Heart left ventricle (tissue), 16 donors: ENCODE results near the gene HOXC10. TPM values are rescaled to one million over a fixed set of nuclear protein-coding genes. Genes with fewer than 3 reads are reported as not detected.

Source experiments
- ATAC-seq, 4 donors: fragments of 200-7000 bp; cut with Tn5 transposase; one replicate each; pipeline ENCODE4 v1.9.1; 2020 to 2022; ENCODE audit warnings: moderate library complexity in 4 of 4, mild to moderate bottlenecking in 3 of 4, moderate number of reproducible peaks in 1 of 4
- DNase-seq, 5 donors: peaks; one replicate each; pipeline ENCODE4 v3.0.0-alpha.2; 2020
- H3K27ac ChIP-seq, 12 donors: fragments of 200-600 bp; sonication (generic) in 4 of 12; one replicate each; pipeline versions ENCODE4 v1.5.0 to v1.8.0; 2016 to 2022; ENCODE audit warnings: mild to moderate bottlenecking in 2 of 12
- H3K27me3 ChIP-seq, 9 donors: fragments of 200-600 bp; sonication (generic) in 2 of 9; one replicate each; pipeline versions ENCODE4 v1.5.1 to v1.8.0; 2016 to 2022; ENCODE audit warnings: mild to moderate bottlenecking in 3 of 9
- H3K36me3 ChIP-seq, 9 donors: fragments of 200-600 bp; sonication (generic) in 2 of 9; one replicate each; pipeline versions ENCODE4 v1.5.0 to v1.8.0; 2018 to 2022; ENCODE audit warnings: mild to moderate bottlenecking in 2 of 9
- H3K4me1 ChIP-seq, 12 donors: fragments of 200-600 bp; sonication (generic) in 4 of 12; one replicate each; pipeline versions ENCODE4 v1.5.0 to v1.8.0; 2016 to 2022; ENCODE audit warnings: mild to moderate bottlenecking in 3 of 12
- H3K4me3 ChIP-seq, 12 donors: fragments of 200-600 bp; sonication (generic) in 4 of 12; one replicate each; pipeline versions ENCODE4 v1.5.0 to v1.8.0; 2017 to 2022; ENCODE audit warnings: mild to moderate bottlenecking in 9 of 12, moderate library complexity in 4 of 12
- H3K9me3 ChIP-seq, 12 donors: fragments of 200-600 bp; sonication (generic) in 4 of 12; one replicate each; pipeline versions ENCODE4 v1.5.0 to v1.8.0; 2016 to 2022; ENCODE audit warnings: mild to moderate bottlenecking in 1 of 12
- POLR2A ChIP-seq, 2 donors: fragments of 450-650 bp; IDR thresholded peaks; one replicate each; pipeline ENCODE4 v1.6.1; 2017; ENCODE audit warnings: antibody characterized with exemption in 2 of 2, mild to moderate bottlenecking in 2 of 2, moderate library complexity in 2 of 2
- WGBS, 4 donors: extraction: QIAGEN DNeasy Blood & Tissue Kit in 2 of 4; methylation state at CpG; one replicate each; pipeline versions ENCODE4 v1.1.5 to v1.1.7; 2013 to 2018; 5-methylcytosine and 5-hydroxymethylcytosine counted together
- intact Hi-C, 10 donors: fragments of 100-400 bp; cut with DNase I; formaldehyde crosslinking; loops; one replicate each; pipeline versions ENCODE4 v1.11.1 to v1.14.2; 2022
- polyA plus RNA-seq, 2 donors: library from polyadenylated mRNA; stranded (reverse); fragments of 200-250 nt; gene quantifications; one replicate each; pipeline ENCODE4 v1.2.3, GENCODE V29; 2013
- total RNA-seq, 9 donors: library from RNA; depleted of rRNA in 2 of 9; stranded (reverse); fragments of >200 nt in 2 of 9; fragmentation: NEBNext Ultra II Directional in 3 of 9; extraction: Animal tissue kit (Norgen Biotek cat#: 25700) in 3 of 9; gene quantifications; one replicate each; pipeline versions ENCODE4 v1.1.0 to v1.2.4, GENCODE V29; 2016 to 2023
- TF ChIP-seq, protein P1 (sequence below), 12 donors: fragments of 200-600 bp; sonication (generic) in 4 of 12; IDR thresholded peaks; one replicate each; pipeline versions ENCODE4 v1.5.0 to v1.8.0; 2018 to 2022; ENCODE audit warnings: antibody characterized with exemption in 12 of 12, mild to moderate bottlenecking in 5 of 12
- donor health status: ischemic (EF 13 %, LVEDD 7.1; RV severe dilation, severe dysfunction).
- donor health status: healthy with polysubstance abuse.
- donor health status: DM: no; HTN: yes; CAD: no.
- donor health status: DM: no; HTN: no; CAD: no.
- donor health status: ischemic (EF 25% LVEDD 6.9; RV normal size, moderate dysfunction).
- donor health status: ischemic (EF 25% LVEDD 5.7; RV mildly dilated, moderate dysfunction).
- donor health status: healthy.
- donor health status: DM: yes; HTN: yes; CAD: no.
- donor health status: ischemic (EF 35%, LVEDD 5.7; RV mildly dilated, moderate dysfunction).
- donor health status: nonischemic (EF 11% LVEDD 7.7; RV severe dilation, severe dysfunction).
- donor health status: DM: yes; HTN: yes; CAD: no.
- donor health status: PGD.
- donor health status: ischemic (EF 29% LVEDD 5.4; RV normal size, mild dysfunction).
- donor health status: nonischemic (EF 23%, LVEDD 6.1; RV moderate dilation, normal function).

Gene HOXC10
- total and polyA plus RNA-seq, 11 donors, result not detected

DNA sequence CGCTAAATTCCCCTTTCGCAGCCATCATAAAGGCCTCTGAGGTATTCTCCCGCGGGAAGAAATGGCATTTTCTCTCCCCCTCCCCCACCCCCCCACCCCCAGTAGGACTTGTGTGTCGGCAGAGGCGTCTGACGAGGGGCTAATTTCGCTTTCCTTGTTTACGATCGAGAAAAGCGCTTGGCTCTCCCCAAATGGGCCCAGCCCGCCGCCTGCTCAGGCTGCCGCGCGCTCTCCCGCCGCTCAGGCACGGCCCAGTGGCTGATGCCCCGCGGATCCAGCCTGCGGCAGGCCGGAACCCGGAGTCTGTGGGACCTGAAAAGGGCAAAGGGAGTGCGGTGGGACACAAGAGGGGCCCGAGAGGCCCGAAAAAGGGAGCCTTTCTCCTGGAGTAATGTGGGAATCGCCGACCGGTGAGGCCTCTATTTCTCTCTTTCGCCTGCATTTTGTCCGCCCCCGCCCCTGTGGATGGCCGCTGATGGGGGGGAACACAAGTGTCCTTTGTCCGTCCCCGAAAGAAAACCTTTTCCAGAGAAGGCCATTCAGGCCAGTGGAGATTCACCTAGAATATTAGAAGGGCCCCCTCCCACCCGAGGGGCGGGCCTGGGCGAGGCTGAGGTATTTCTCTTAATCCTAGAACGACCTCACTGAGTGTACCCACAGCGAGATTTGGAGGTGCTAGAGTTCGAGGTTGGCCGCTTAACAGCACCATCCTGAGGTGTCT is 34.3 kb downstream of the HOXC10 start:
- TF ChIP-seq POLR2A (IDR thresholded peaks at IDR 0.05), result no peak
- TF ChIP-seq, protein P1, sequence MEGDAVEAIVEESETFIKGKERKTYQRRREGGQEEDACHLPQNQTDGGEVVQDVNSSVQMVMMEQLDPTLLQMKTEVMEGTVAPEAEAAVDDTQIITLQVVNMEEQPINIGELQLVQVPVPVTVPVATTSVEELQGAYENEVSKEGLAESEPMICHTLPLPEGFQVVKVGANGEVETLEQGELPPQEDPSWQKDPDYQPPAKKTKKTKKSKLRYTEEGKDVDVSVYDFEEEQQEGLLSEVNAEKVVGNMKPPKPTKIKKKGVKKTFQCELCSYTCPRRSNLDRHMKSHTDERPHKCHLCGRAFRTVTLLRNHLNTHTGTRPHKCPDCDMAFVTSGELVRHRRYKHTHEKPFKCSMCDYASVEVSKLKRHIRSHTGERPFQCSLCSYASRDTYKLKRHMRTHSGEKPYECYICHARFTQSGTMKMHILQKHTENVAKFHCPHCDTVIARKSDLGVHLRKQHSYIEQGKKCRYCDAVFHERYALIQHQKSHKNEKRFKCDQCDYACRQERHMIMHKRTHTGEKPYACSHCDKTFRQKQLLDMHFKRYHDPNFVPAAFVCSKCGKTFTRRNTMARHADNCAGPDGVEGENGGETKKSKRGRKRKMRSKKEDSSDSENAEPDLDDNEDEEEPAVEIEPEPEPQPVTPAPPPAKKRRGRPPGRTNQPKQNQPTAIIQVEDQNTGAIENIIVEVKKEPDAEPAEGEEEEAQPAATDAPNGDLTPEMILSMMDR (IDR thresholded peaks at IDR 0.05), result no peak
- peak overlapping the region in 8 of 12 donors; percentile 9 to 75 (median 46) for H3K27ac ChIP-seq
- no peak for ATAC-seq

DNA sequence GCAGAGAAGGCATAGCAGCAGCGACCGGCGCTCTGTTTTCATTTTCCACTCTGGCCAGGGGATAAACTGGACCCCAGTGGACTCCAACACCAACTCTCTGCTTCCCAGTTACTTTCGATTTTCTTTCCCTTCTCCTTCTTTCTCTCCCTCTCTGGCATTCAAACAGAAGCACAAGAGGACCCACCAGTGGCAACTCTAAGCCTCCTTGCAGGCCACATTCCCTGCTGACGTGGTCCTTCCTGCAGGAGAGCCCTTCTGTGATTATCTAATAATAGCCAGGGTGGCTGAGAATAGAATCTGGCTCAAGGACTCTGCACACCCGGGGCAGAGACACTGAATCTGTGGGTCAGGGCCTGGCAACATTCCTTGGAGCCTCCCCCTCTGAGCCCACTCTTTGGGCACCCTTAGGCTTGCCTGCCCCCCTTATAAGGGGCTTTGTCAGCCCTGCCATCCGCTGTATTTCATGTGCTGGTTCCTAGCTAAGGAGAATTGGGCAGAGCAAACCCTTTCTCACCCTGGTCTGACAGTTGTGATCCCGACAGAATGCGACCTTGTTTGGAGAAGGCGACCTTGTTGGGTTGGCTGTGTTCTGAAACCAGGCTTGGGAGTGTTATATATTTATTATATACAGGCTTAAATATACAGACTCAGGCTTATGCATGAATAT is 35.1 kb downstream of the HOXC10 start:
- ATAC-seq (peak; percentile 85 to 89 (median 86)), DNase-seq (peak in 3 of 5 donors; percentile 42 to 70 (median 59))
- Histone ChIP-seq H3K36me3 (no peaks in the 10 kb centered on the region), H3K27me3 (peaks cover 38 to 98% (median 77%) of the 10 kb centered on the region in 9 donors), H3K9me3 (no peaks in the 10 kb centered on the region), H3K27ac (peak overlapping the region in 10 of 12 donors; percentile 35 to 75 (median 54)), H3K4me3 (no peak overlapping the region), H3K4me1 (peaks cover 0 to 44% (median 22%) of the 10 kb centered on the region in 12 donors)
- 27 to 31% (median 27%) methylated on average over 10 of the region's 10 CpGs for WGBS, 4 donors
- intact Hi-C loops, result no loop called here
- no peak for TF ChIP-seq POLR2A (IDR thresholded peaks at IDR 0.05)
- TF ChIP-seq, protein P1 (IDR thresholded peaks at IDR 0.05), result no peak

More for the DNA sequence above, 34.3 kb downstream of the HOXC10 start:
- H3K9me3 ChIP-seq, result no peaks in the 10 kb centered on the region
- 42 to 54% (median 45%) methylated on average over 29 to 43 of the region's 43 CpGs for WGBS, 4 donors
- DNase-seq, result no peak
- peak overlapping the region in 2 of 12 donors; percentile 10 to 11 for H3K4me3 ChIP-seq
- intact Hi-C loops, result no loop called here
- no peaks in the 10 kb centered on the region for H3K36me3 ChIP-seq
- peaks cover 0 to 48% (median 23%) of the 10 kb centered on the region in 12 donors for H3K4me1 ChIP-seq
- H3K27me3 ChIP-seq, result peaks cover 45 to 98% (median 78%) of the 10 kb centered on the region in 9 donors

DNA sequence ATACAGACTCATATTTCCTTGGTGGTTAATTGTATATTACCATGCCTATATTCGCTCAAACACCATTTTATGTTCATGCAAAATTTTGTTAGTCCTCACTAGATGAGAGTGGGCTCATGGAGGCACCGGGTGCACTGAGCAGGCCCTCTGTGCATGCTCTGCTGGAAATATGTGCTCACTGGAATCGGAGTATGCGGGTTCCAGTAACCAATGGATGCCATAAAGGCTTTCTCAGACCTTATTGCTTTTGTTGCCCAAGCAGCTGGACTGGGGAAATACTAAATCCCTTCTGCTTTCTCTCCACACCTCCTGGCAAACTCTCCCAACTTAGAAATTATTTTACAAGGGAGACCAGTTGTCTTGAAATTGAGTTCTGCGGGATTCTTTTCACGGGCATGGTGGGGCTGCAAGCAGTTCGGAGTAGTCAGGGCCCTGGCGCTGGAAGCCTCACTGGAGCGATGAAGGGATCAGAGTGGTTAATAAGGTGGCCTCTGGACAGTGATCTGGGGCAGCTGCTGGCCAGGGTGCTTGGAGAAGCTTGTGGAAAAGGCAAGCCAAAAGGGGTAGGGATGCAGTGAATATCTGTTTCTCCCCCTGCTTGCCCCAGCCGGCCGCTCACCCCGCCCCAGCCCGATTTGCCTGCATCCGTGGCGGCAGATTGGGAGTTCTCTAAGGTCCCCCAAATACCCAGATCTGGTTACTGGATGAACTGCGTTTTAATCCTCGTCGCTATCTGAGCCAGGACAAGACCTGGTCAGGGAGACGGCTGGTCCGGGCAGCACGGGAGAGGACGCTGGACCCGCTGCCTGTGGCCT is 35.9 kb downstream of the HOXC10 start:
- H3K4me1 ChIP-seq, result peaks cover 0 to 44% (median 22%) of the 10 kb centered on the region in 12 donors
- DNase-seq (no peak), ATAC-seq (no peak)
- no peak overlapping the region for H3K4me3 ChIP-seq
- peaks cover 34 to 98% (median 77%) of the 10 kb centered on the region in 9 donors for H3K27me3 ChIP-seq
- WGBS, 4 donors, result 61 to 71% (median 62%) methylated on average over 17 to 23 of the region's 23 CpGs
- H3K27ac ChIP-seq, result peak overlapping the region in 6 of 12 donors; percentile 43 to 75 (median 58)
- no peak for TF ChIP-seq POLR2A (IDR thresholded peaks at IDR 0.05)
- TF ChIP-seq, protein P1 (IDR thresholded peaks at IDR 0.05), result no peak
- no peaks in the 10 kb centered on the region for H3K9me3 ChIP-seq
- intact Hi-C loops, result no loop called here
- no peaks in the 10 kb centered on the region for H3K36me3 ChIP-seq
